Upper lobe of right lung (tissue), 1 donor: ENCODE measurements around the gene MICOS13. TPM values are rescaled to one million over a fixed set of nuclear protein-coding genes. Genes with fewer than 3 reads are reported as not detected.

Source experiments
- ATAC-seq: fragments of 200-7000 bp; cut with Tn5 transposase; one replicate; pipeline ENCODE4 v1.9.1; 2020; ENCODE audit warnings: mild to moderate bottlenecking, moderate library complexity
- DNase-seq: peaks from one replicate; pipeline ENCODE4 v3.0.0-alpha.2; 2020
- H3K27ac ChIP-seq: fragments of 200-600 bp; one replicate; pipeline ENCODE4 v1.8.0; 2022
- H3K27me3 ChIP-seq: fragments of 200-600 bp; one replicate; pipeline ENCODE4 v1.8.0; 2022; ENCODE audit warnings: mild to moderate bottlenecking
- H3K36me3 ChIP-seq: fragments of 200-600 bp; one replicate; pipeline ENCODE4 v1.8.0; 2022
- H3K4me1 ChIP-seq: fragments of 200-600 bp; one replicate; pipeline ENCODE4 v1.8.0; 2022
- H3K4me3 ChIP-seq: fragments of 200-600 bp; one replicate; pipeline ENCODE4 v1.8.0; 2022; ENCODE audit warnings: mild to moderate bottlenecking
- H3K9me3 ChIP-seq: fragments of 200-600 bp; one replicate; pipeline ENCODE4 v1.8.0; 2022
- CTCF ChIP-seq: fragments of 200-600 bp; IDR thresholded peaks from one replicate; pipeline ENCODE4 v1.8.0; 2022; ENCODE audit warnings: antibody characterized with exemption
- intact Hi-C: fragments of 100-400 bp; cut with DNase I; formaldehyde crosslinking; loops from one replicate; pipeline ENCODE4 v1.11.0; 2022
- total RNA-seq: library from RNA; stranded (reverse); fragmentation: NEBNext Ultra II Directional; extraction: Animal tissue kit (Norgen Biotek cat#: 25700); gene quantifications from one replicate; pipeline ENCODE4 v1.2.1, GENCODE V29; 2021
- donor health status: DM: no; HTN: yes; CAD: no; lungs with severe emphysema.

The MICOS13 gene
- total RNA-seq, 1 donor from 2014 or later = 48.3 TPM

DNA sequence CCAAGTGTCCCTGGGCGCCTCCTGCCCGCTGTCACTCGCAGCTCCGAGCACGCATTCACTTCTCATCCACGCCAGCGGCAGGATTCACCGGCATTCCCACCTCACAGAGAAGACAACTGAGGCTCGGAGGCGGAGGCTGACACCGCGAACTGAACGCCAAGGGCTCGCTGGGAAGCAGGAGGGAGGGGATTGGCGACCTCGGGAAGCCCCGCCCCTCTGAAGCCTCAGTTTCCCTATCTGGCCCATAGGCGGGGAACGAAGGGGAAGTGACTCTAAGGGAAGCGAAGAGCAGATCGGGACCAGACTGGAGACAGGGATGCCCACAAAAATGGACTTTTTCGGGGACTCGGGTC is 256 bp downstream of the MICOS13 start:
- no peaks in the 10 kb centered on the region for H3K27me3 ChIP-seq
- H3K27ac ChIP-seq = peak overlapping the region; percentile 96
- peak; percentile 0 for ATAC-seq
- no peaks in the 10 kb centered on the region for H3K36me3 ChIP-seq
- TF ChIP-seq CTCF = no peak
- peaks cover 12% of the 10 kb centered on the region for H3K4me1 ChIP-seq
- intact Hi-C loops = no loop called here
- DNase-seq = peak; percentile 78
- H3K4me3 ChIP-seq = peak overlapping the region; percentile 95
- H3K9me3 ChIP-seq = no peaks in the 10 kb centered on the region

GRCh38 chr19:5679289-5680083 is 830 bp downstream of the MICOS13 start:
- H3K4me3 ChIP-seq = peak overlapping the region; percentile 95
- H3K27me3 ChIP-seq = no peaks in the 10 kb centered on the region
- H3K27ac ChIP-seq = peak overlapping the region; percentile 96
- DNase-seq (no peak), ATAC-seq (no peak)
- H3K36me3 ChIP-seq = no peaks in the 10 kb centered on the region
- H3K9me3 ChIP-seq = no peaks in the 10 kb centered on the region
- intact Hi-C loops = no loop called here
- H3K4me1 ChIP-seq = peaks cover 12% of the 10 kb centered on the region
- no peak for TF ChIP-seq CTCF

- no peaks in the 10 kb centered on the region for H3K36me3 ChIP-seq
- no peaks in the 10 kb centered on the region for H3K9me3 ChIP-seq
- no peak overlapping the region for H3K4me3 ChIP-seq
- H3K27ac ChIP-seq = no peak overlapping the region
- TF ChIP-seq CTCF = no peak
- ATAC-seq (no peak), DNase-seq (no peak)
- peaks cover 12% of the 10 kb centered on the region for H3K4me1 ChIP-seq
- H3K27me3 ChIP-seq = no peaks in the 10 kb centered on the region
- intact Hi-C loops = no loop called here
Observed at GRCh38 chr19:5678071-5678718, 2.1 kb downstream of the MICOS13 start.

DNA sequence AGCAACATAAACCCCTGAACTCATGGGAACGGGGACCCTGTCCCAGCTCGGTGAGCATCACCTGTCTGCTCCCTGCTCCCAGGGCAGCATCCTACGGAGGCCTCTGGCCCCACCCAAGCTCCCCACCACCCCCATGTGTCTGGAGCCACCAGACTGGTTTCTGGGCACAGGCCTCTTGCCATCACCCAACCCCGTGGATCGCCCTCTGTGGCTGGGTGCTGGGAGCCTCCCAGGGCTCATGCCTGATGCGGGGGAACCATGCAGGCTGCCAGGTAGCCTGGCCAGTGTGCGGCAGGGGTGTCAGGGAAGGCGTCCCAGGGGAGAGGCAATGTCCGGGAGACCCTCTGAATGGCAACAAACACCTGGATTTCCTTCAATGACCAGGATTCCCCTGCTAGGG is 2.7 kb downstream of the MICOS13 start:
- ATAC-seq (no peak), DNase-seq (no peak)
- H3K9me3 ChIP-seq = no peaks in the 10 kb centered on the region
- H3K4me3 ChIP-seq = no peak overlapping the region
- TF ChIP-seq CTCF = no peak
- H3K4me1 ChIP-seq = peaks cover 12% of the 10 kb centered on the region
- intact Hi-C loops = no loop called here
- no peaks in the 10 kb centered on the region for H3K27me3 ChIP-seq
- H3K36me3 ChIP-seq = no peaks in the 10 kb centered on the region
- no peak overlapping the region for H3K27ac ChIP-seq

DNA sequence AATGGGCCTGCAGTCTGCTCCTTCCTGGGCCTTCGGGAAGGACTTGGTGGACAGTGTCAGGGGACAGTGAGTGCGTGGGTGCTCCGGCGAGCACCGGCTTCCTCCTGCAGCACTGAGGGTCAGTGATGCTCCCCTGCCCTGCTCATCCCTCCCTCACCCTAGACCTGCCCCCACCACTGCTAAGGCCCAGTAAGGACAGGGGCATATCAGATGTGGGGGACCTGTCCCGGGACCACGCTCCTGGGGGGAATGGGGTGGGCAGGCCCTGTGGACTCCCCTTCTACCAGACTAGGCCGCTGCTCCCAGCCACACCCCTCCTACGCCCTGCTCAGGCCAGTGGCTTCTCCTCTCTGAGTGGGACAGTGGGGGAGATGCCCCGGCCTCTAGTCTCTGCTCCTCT is 3.2 kb downstream of the MICOS13 start:
- Histone ChIP-seq H3K27me3 (no peaks in the 10 kb centered on the region), H3K9me3 (no peaks in the 10 kb centered on the region), H3K4me3 (no peak overlapping the region), H3K4me1 (peaks cover 12% of the 10 kb centered on the region), H3K27ac (no peak overlapping the region), H3K36me3 (no peaks in the 10 kb centered on the region)
- ATAC-seq (no peak), DNase-seq (no peak)
- TF ChIP-seq CTCF = no peak
- intact Hi-C loops = no loop called here
